ENCODE results near the gene THEMIS2. TPM values are rescaled to one million over a fixed set of nuclear protein-coding genes. Genes with fewer than 3 reads are reported as not detected.

THEMIS2 gene
- polyA plus RNA-seq, 3 donors: 306 to 618 (median 344) TPM

DNA sequence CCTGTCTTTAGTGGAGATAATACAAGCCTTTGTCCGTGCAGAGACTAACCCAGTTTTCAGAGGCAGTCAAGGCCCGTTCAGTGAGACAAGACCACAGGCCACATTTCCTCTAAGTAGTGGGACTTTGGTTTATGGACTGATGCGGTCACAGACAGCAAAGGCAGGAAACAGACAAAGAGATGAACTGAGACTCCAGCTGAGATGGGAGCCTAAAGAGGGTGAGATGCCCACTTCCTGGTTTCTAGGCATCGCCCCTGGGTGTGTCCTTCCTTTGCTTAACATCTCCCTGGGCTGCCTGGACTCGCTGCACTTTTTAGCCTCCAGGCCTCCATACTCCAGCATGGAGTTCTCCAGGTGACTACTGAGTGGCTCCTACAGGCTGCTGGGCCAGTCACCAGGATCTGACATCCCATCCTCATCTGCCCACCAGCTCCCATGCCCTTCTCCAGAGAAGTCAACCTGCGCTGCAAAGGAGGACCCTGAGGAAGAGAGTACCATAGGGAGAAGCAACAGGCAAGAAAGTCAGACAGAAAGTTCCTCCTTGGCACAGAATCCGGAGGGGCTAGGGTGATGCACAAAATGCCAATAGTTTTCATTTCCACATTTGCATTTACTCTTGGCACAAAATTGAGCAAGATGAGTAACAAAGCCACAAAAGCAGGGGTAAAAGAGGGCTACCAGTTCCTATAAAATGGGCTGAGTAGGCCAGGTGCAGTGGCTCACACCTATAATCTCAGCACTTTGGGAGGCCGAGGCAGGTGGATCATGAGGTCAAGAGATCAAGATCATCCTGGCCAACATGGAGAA lies 15.1 kb downstream of the THEMIS2 start:
- peaks cover 62 to 72% of the 10 kb centered on the region in 2 donors for H3K36me3 ChIP-seq (replicated peaks in 1 of 2; ENCODE audit: control insufficient read depth in 1 of 2, insufficient read depth in 2 of 2, low read length in 2 of 2)
- peak overlapping the region; percentile 99 to 100 for H3K27ac ChIP-seq (ENCODE audit: low read depth in 1 of 2, low read length in 2 of 2)
- intact Hi-C loops (cut with micrococcal nuclease): loop anchor here in 1 of 2 donors (1.0 kb wide), 1 partner anchor 24 kb away; no protein-coding TSS in a partner anchor

DNA sequence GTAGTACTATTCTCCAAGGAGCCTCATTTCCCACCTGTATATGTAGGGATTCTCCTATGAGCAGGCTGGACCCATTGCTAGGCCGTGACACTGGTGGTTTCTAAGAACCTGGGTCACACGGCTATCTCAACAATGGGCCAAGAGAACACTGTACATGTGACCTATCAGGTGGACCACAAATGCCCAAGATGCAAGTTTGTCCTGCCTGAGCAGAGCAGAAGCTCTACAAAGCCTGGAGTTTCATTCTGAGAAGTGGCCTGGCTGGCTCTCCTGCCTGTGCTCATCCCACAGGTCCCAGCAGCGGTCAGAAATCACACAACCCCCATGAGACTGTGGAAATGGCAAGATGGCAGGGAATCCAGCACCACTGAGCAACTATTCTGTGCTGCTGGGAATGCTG lies 17.2 kb downstream of the THEMIS2 start:
- Histone ChIP-seq H3K4me3 (replicated peaks in 1 of 3; ENCODE audit: low read depth in 2 of 3, low read length in 3 of 3) (peak overlapping the region in 1 of 3 experiments; percentile 21), H3K79me2 (ENCODE audit: insufficient read depth, low read length) (peaks cover 71% of the 10 kb centered on the region), H3K9ac (ENCODE audit: insufficient read depth, low read length, poor library complexity, severe bottlenecking) (no peak overlapping the region), H3K36me3 (replicated peaks in 1 of 2; ENCODE audit: control insufficient read depth in 1 of 2, insufficient read depth in 2 of 2, low read length in 2 of 2) (peaks cover 63 to 72% of the 10 kb centered on the region in 2 donors), H3K27me3 (ENCODE audit: control insufficient read depth in 2 of 2, insufficient read depth in 2 of 2, low read length in 2 of 2) (no peaks in the 10 kb centered on the region), H2AFZ (ENCODE audit: insufficient read depth, low read depth, low read length, poor library complexity, severe bottlenecking) (no peak overlapping the region), H3K9me3 (replicated peaks in 1 of 2; ENCODE audit: control insufficient read depth in 1 of 2, insufficient read depth in 1 of 2, low read length in 2 of 2) (no peaks in the 10 kb centered on the region), H3K4me2 (replicated peaks; ENCODE audit: extremely low read depth, low read length, poor library complexity, severe bottlenecking) (peak overlapping the region; percentile 25), H3K4me1 (ENCODE audit: control insufficient read depth in 1 of 2, insufficient read depth in 2 of 2, low read length in 2 of 2) (peaks cover 87 to 90% of the 10 kb centered on the region in 2 donors), H3K27ac (ENCODE audit: low read depth in 1 of 2, low read length in 2 of 2) (peak overlapping the region; percentile 72 to 99), H4K20me1 (ENCODE audit: insufficient read depth, low read length) (peaks cover 9% of the 10 kb centered on the region)
- no peaks in the 10 kb centered on the region for H3K27me3 Mint-ChIP-seq (ENCODE audit: low read depth in 3 of 3)
- TF ChIP-seq, protein P1, sequence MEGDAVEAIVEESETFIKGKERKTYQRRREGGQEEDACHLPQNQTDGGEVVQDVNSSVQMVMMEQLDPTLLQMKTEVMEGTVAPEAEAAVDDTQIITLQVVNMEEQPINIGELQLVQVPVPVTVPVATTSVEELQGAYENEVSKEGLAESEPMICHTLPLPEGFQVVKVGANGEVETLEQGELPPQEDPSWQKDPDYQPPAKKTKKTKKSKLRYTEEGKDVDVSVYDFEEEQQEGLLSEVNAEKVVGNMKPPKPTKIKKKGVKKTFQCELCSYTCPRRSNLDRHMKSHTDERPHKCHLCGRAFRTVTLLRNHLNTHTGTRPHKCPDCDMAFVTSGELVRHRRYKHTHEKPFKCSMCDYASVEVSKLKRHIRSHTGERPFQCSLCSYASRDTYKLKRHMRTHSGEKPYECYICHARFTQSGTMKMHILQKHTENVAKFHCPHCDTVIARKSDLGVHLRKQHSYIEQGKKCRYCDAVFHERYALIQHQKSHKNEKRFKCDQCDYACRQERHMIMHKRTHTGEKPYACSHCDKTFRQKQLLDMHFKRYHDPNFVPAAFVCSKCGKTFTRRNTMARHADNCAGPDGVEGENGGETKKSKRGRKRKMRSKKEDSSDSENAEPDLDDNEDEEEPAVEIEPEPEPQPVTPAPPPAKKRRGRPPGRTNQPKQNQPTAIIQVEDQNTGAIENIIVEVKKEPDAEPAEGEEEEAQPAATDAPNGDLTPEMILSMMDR (IDR thresholded peaks at IDR 0.05): no peak
- H3K27ac Mint-ChIP-seq: peak overlapping the region; percentile 96 to 99 (median 99)
- intact Hi-C loops (cut with micrococcal nuclease): no loop called here
- DNase-seq: no peak
- no peak overlapping the region for H3K4me3 Mint-ChIP-seq
- H3K36me3 Mint-ChIP-seq: peaks cover 78 to 98% of the 10 kb centered on the region in 2 donors
- H3K4me1 Mint-ChIP-seq: peaks cover 78% of the 10 kb centered on the region
- WGBS (ENCODE audit: insufficient coverage): 92% methylated on average over 2 of the region's 3 CpGs
- H3K9me3 Mint-ChIP-seq: peaks cover 0 to 2% (median 0%) of the 10 kb centered on the region in 7 donors

More for the DNA sequence above, 15.1 kb downstream of the THEMIS2 start:
- no peaks in the 10 kb centered on the region for H3K9me3 ChIP-seq (replicated peaks in 1 of 2; ENCODE audit: control insufficient read depth in 1 of 2, insufficient read depth in 1 of 2, low read length in 2 of 2)
- H3K36me3 Mint-ChIP-seq: peaks cover 78 to 98% of the 10 kb centered on the region in 2 donors
- H3K27me3 Mint-ChIP-seq (ENCODE audit: low read depth in 3 of 3): peaks cover 0 to 2% (median 0%) of the 10 kb centered on the region in 3 donors
- no peak overlapping the region for H2AFZ ChIP-seq (ENCODE audit: insufficient read depth, low read depth, low read length, poor library complexity, severe bottlenecking)
- no peaks in the 10 kb centered on the region for H3K27me3 ChIP-seq (ENCODE audit: control insufficient read depth in 2 of 2, insufficient read depth in 2 of 2, low read length in 2 of 2)
- peak overlapping the region; percentile 67 for H3K4me2 ChIP-seq (replicated peaks; ENCODE audit: extremely low read depth, low read length, poor library complexity, severe bottlenecking)
- H3K4me3 Mint-ChIP-seq: peak overlapping the region; percentile 76 to 80
- H3K9ac ChIP-seq (ENCODE audit: insufficient read depth, low read length, poor library complexity, severe bottlenecking): peak overlapping the region; percentile 56
- WGBS (ENCODE audit: insufficient coverage): 0% methylated on average over 3 of the region's 8 CpGs
- H4K20me1 ChIP-seq (ENCODE audit: insufficient read depth, low read length): peaks cover 19% of the 10 kb centered on the region
- H3K4me3 ChIP-seq (replicated peaks in 1 of 3; ENCODE audit: low read depth in 2 of 3, low read length in 3 of 3): peak overlapping the region in 2 of 3 experiments; percentile 17 to 63
- peak overlapping the region; percentile 99 to 100 (median 99) for H3K27ac Mint-ChIP-seq
- peaks cover 71% of the 10 kb centered on the region for H3K79me2 ChIP-seq (ENCODE audit: insufficient read depth, low read length)
- peak in 2 of 3 donors; percentile 74 to 83 for DNase-seq
- no peaks in the 10 kb centered on the region for H3K9me3 Mint-ChIP-seq
- peaks cover 93% of the 10 kb centered on the region for H3K4me1 Mint-ChIP-seq
- TF ChIP-seq, protein P1 (IDR thresholded peaks at IDR 0.05): no peak
- peaks cover 100% of the 10 kb centered on the region in 2 donors for H3K4me1 ChIP-seq (ENCODE audit: control insufficient read depth in 1 of 2, insufficient read depth in 2 of 2, low read length in 2 of 2)

Measured in CD14-positive monocyte (primary cell).